Colonic mucosa (tissue), 4 donors: ENCODE data around the gene CCK. TPM values are rescaled to one million over a fixed set of nuclear protein-coding genes. Genes with fewer than 3 reads are reported as not detected.

Source experiments
- DNase-seq: peaks from one replicate; pipeline ENCODE4 v3.0.0-alpha.2; 2020
- H3K27ac ChIP-seq: fragments of 200-600 bp; one replicate; pipeline ENCODE4 v1.8.0; 2021
- H3K27me3 ChIP-seq: fragments of 200-600 bp; one replicate; pipeline ENCODE4 v1.8.0; 2021
- H3K36me3 ChIP-seq: fragments of 200-600 bp; one replicate; pipeline ENCODE4 v1.8.0; 2021
- H3K4me1 ChIP-seq: fragments of 200-600 bp; one replicate; pipeline ENCODE4 v1.8.0; 2021; ENCODE audit warnings: mild to moderate bottlenecking
- H3K4me3 ChIP-seq: fragments of 200-600 bp; one replicate; pipeline ENCODE4 v1.8.0; 2021
- H3K9ac ChIP-seq, 2 donors: one replicate each; pipeline ENCODE4 v1.7.0; 2013; ENCODE audit warnings: control low read depth in 2 of 2, low read depth in 2 of 2, low read length in 2 of 2
- H3K9me3 ChIP-seq: fragments of 200-600 bp; one replicate; pipeline ENCODE4 v1.8.0; 2021
- intact Hi-C: fragments of 100-400 bp; cut with DNase I; formaldehyde crosslinking; loops from one replicate; pipeline ENCODE4 v1.14.1; 2022
- total RNA-seq, 2 donors: library from RNA; stranded (reverse); fragmentation: NEBNext Ultra II Directional in 1 of 2; extraction: Animal tissue kit (Norgen Biotek cat#: 25700) in 1 of 2; gene quantifications; one replicate each; pipeline ENCODE4 v1.2.1, GENCODE V29; 2021
- TF ChIP-seq, protein P1 (sequence below): fragments of 200-600 bp; IDR thresholded peaks from one replicate; pipeline ENCODE4 v1.8.0; 2022; ENCODE audit warnings: antibody characterized with exemption, mild to moderate bottlenecking
- donor health status: healthy.
- donor health status: DM: no; HTN: no; CAD: no.
- donor health status: DM: no; HTN: no; CAD: no.

Gene CCK
- total RNA-seq, 2 donors from 2014 or later, result not detected

- Histone ChIP-seq H3K27me3 (no peaks in the 10 kb centered on the region), H3K4me3 (no peak overlapping the region), H3K27ac (no peak overlapping the region), H3K4me1 (no peaks in the 10 kb centered on the region), H3K9ac (no peak overlapping the region), H3K36me3 (no peaks in the 10 kb centered on the region), H3K9me3 (no peaks in the 10 kb centered on the region)
- no peak for DNase-seq
- intact Hi-C loops, result no loop called here
- TF ChIP-seq, protein P1, sequence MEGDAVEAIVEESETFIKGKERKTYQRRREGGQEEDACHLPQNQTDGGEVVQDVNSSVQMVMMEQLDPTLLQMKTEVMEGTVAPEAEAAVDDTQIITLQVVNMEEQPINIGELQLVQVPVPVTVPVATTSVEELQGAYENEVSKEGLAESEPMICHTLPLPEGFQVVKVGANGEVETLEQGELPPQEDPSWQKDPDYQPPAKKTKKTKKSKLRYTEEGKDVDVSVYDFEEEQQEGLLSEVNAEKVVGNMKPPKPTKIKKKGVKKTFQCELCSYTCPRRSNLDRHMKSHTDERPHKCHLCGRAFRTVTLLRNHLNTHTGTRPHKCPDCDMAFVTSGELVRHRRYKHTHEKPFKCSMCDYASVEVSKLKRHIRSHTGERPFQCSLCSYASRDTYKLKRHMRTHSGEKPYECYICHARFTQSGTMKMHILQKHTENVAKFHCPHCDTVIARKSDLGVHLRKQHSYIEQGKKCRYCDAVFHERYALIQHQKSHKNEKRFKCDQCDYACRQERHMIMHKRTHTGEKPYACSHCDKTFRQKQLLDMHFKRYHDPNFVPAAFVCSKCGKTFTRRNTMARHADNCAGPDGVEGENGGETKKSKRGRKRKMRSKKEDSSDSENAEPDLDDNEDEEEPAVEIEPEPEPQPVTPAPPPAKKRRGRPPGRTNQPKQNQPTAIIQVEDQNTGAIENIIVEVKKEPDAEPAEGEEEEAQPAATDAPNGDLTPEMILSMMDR, result no peak
Measured at GRCh38 chr3:42216931-42217333, 49.1 kb downstream of the CCK start.

GRCh38 chr3:42216302-42216701, 49.7 kb downstream of the CCK start:
- Histone ChIP-seq H3K36me3 (no peaks in the 10 kb centered on the region), H3K9ac (no peak overlapping the region)

DNA sequence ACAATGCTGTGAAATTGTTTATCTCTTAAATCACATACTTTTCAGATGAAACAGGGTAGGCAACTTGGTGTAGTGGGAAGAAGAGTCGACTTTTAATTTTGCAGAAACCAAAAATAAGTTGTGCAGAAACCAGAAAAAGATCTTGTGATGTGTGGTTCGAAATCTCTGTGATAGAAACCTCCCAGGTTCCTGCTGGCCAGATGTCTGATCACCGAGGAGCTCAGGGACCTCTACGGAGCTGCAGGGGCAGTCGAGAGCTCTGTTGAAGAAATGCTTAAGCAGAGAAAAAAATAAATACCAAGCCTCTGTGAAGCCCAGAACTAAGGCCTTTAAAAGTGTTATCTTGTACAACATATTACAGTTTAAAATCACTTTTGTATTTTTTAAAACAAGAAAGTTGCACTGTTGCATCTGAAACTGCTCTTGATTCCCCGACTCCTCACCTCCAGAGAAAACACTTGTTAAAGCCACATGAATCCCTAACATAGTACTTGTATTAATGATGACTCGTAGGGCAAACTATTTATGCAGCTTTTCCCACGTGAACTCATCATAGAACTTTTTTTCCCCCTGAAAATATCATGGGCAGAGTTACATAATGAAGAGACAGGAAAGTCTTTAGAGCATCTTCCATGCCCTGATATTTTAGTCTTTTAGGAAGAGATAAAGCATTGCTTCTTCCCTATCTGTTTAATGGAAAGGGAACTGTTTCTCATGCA, 51.3 kb downstream of the CCK start:
- Histone ChIP-seq H3K4me3 (no peak overlapping the region), H3K4me1 (no peaks in the 10 kb centered on the region), H3K9me3 (no peaks in the 10 kb centered on the region), H3K27ac (no peak overlapping the region), H3K36me3 (no peaks in the 10 kb centered on the region), H3K27me3 (no peaks in the 10 kb centered on the region), H3K9ac (no peak overlapping the region)
- no peak for DNase-seq
- TF ChIP-seq, protein P1, result no peak
- intact Hi-C loops, result no loop called here

More at GRCh38 chr3:42216302-42216701, 49.7 kb downstream of the CCK start:
- no peak for DNase-seq
- Histone ChIP-seq H3K27me3 (no peaks in the 10 kb centered on the region), H3K27ac (no peak overlapping the region), H3K4me1 (no peaks in the 10 kb centered on the region), H3K9me3 (no peaks in the 10 kb centered on the region), H3K4me3 (no peak overlapping the region)
- TF ChIP-seq, protein P1, result no peak
- intact Hi-C loops, result no loop called here

- no peak for DNase-seq
Measured at GRCh38 chr3:42214064-42214463, 51.9 kb downstream of the CCK start.

DNA sequence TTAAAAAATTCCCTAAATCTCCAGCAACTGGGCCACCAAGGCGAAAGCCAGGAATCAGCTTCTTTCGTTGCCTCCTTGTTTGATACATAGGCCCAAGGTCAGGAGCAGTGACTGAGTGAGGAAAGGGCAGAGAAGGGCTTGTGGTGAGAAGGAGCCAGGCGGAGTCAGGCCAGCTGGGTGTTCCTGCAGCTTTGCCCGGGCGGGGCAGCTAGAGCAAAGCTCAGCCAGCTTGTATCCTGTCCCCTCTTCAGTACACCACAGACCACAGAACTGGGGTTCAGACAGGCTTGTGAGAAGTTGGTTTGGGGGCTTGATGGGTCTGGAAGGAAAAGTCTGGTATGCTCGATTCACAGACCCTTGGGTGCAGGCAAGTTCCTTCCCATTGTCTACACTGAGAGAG, 52.6 kb downstream of the CCK start:
- DNase-seq, result peak; percentile 34
- no peak overlapping the region for H3K27ac ChIP-seq
- H3K4me1 ChIP-seq, result no peaks in the 10 kb centered on the region
- no peaks in the 10 kb centered on the region for H3K36me3 ChIP-seq
- H3K4me3 ChIP-seq, result no peak overlapping the region
- TF ChIP-seq, protein P1, result no peak
- H3K9ac ChIP-seq, result no peak overlapping the region
- no peaks in the 10 kb centered on the region for H3K27me3 ChIP-seq
- intact Hi-C loops, result no loop called here
- H3K9me3 ChIP-seq, result no peaks in the 10 kb centered on the region

More at GRCh38 chr3:42214064-42214463, 51.9 kb downstream of the CCK start:
- no peak overlapping the region for H3K9ac ChIP-seq
- no peaks in the 10 kb centered on the region for H3K4me1 ChIP-seq
- H3K9me3 ChIP-seq, result no peaks in the 10 kb centered on the region
- H3K4me3 ChIP-seq, result no peak overlapping the region
- TF ChIP-seq, protein P1, result no peak
- intact Hi-C loops, result no loop called here
- no peak overlapping the region for H3K27ac ChIP-seq
- H3K36me3 ChIP-seq, result no peaks in the 10 kb centered on the region
- H3K27me3 ChIP-seq, result no peaks in the 10 kb centered on the region
